Measurements from ENCODE around the gene POLR1D. TPM values are rescaled to one million over a fixed set of nuclear protein-coding genes. Genes with fewer than 3 reads are reported as not detected.

POLR1D gene
- total and polyA plus RNA-seq, 8 donors: 98.7 to 161 (median 139) TPM

- DNase-seq: no peak
- peak overlapping the region in 1 of 4 donors; percentile 7 for H3K27ac ChIP-seq
- FAIRE-seq: no peak
- no peak overlapping the region for H3K4me3 ChIP-seq
- ATAC-seq: peak in 2 of 4 donors; percentile 54 to 64
- TF ChIP-seq, protein P1, sequence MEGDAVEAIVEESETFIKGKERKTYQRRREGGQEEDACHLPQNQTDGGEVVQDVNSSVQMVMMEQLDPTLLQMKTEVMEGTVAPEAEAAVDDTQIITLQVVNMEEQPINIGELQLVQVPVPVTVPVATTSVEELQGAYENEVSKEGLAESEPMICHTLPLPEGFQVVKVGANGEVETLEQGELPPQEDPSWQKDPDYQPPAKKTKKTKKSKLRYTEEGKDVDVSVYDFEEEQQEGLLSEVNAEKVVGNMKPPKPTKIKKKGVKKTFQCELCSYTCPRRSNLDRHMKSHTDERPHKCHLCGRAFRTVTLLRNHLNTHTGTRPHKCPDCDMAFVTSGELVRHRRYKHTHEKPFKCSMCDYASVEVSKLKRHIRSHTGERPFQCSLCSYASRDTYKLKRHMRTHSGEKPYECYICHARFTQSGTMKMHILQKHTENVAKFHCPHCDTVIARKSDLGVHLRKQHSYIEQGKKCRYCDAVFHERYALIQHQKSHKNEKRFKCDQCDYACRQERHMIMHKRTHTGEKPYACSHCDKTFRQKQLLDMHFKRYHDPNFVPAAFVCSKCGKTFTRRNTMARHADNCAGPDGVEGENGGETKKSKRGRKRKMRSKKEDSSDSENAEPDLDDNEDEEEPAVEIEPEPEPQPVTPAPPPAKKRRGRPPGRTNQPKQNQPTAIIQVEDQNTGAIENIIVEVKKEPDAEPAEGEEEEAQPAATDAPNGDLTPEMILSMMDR (IDR thresholded peaks at IDR 0.05): no peak
- H3K4me1 ChIP-seq: peaks cover 4 to 8% (median 8%) of the 10 kb centered on the region in 3 donors
- intact Hi-C loops (cut with DNase I): no loop called here
- 18 to 20% methylated on average over 2 of the region's 2 CpGs for WGBS, 2 donors
- H3K27me3 ChIP-seq: no peaks in the 10 kb centered on the region
- H3K36me3 ChIP-seq: no peaks in the 10 kb centered on the region
- no peaks in the 10 kb centered on the region for H3K9me3 ChIP-seq
Measured at GRCh38 chr13:27638521-27638920, 16.8 kb downstream of the POLR1D start.

DNA sequence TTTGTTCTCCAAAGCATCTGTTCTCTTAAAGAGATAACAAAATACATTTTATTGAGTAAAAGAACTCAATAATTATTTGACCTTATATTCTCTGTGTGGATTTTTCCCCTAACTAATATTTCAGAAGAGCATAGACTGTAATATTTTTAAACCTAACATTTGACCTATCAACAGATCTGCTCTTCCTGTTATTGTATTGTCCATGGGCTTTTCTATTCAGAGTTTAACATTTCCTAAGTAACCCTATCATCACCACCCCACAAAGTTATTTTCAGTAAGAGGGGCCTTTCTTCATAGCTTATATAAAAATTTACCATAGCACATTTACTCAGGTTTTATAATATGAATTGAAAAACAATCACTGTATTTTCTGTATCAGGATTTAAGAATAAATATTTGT is 17.5 kb downstream of the POLR1D start:
- DNase-seq (no peak), ATAC-seq (no peak), FAIRE-seq (no peak)
- Histone ChIP-seq H3K27ac (peak overlapping the region in 1 of 4 donors; percentile 7), H3K4me1 (peaks cover 1 to 10% (median 7%) of the 10 kb centered on the region in 3 donors), H3K27me3 (no peaks in the 10 kb centered on the region), H3K9me3 (no peaks in the 10 kb centered on the region), H3K36me3 (no peaks in the 10 kb centered on the region), H3K4me3 (no peak overlapping the region)
- intact Hi-C loops (cut with DNase I): no loop called here
- TF ChIP-seq, protein P1 (IDR thresholded peaks at IDR 0.05): no peak

DNA sequence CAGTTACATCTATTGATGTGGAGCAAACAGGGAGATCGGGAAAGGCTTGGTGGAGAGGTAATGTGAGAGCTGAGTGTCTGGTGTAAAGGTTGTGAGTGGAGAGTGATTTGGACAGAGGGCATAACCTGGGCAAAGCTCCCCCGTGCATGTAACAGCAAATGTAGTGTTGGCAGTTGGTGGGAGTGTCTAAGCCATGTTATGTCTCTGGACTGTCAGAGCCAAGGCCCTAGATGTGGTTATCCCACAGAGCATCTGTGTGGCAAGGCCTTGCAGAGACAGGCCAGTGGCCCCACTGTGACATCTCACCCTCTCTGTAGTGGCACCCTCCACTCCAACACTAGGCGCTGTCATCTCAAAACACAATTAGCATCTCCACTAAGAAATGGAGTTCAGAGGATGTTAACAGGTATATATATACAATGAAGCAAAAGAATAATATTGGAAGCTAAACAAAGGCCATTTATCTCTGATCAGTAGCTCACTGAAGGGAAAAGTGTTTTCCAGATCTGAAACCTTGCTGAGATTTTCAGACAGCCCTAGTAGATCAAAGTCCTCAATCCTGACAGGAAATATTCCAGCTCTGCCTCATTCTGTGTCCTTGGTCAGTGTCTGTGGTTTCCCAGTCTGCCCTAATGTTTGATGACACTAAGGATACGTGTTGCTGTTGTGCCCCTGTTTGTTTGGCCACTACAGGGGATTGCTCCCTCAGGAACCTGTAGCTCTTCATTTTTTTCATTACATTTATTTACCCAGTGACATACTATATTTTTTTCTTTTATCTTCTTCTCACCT is 20.2 kb downstream of the POLR1D start:
- 84 to 91% methylated on average over 4 of the region's 4 CpGs for WGBS, 2 donors
- Histone ChIP-seq H3K36me3 (no peaks in the 10 kb centered on the region), H3K27ac (no peak overlapping the region), H3K4me3 (no peak overlapping the region), H3K4me1 (peaks cover 0 to 13% (median 12%) of the 10 kb centered on the region in 3 donors), H3K9me3 (no peaks in the 10 kb centered on the region), H3K27me3 (no peaks in the 10 kb centered on the region)
- ATAC-seq (peak in 1 of 4 donors; percentile 35), DNase-seq (no peak), FAIRE-seq (no peak)
- intact Hi-C loops (cut with DNase I): no loop called here
- TF ChIP-seq, protein P1 (IDR thresholded peaks at IDR 0.05): no peak

DNA sequence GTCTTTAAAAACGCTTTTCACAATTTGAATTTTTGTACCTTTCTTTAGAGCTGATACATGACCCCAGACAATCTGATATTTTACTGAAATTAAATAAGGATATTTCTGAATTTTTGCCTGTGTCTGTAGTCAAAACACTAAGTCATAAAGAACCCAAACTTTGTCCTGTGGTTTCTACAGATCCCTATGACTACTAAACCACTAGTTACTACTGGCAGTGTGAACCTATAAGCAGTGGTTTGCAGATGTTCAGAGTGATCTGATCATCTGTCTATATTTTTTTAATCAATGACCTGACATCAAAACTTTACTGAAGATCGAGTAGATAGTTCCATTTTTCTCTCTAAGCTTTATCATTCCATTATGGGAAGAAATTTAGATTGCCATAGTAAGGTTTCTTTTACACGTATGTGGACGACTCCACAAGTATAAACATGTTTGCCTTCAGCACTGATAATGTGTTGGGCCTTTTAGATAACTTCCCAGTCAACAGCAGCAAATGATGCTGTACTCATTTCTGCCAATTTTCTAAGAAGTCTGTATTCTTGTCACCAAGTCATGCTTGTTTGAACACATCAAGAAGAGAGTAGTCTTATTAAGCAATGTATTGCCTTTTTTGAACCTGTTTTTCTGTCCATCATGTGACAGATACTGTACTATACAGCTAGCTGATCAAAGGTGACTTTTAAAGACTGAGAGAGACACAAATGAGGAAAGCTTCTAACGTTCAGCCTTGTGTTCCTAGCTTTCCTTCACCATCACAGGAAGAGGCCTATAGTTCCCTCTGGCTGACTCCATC is 21.8 kb downstream of the POLR1D start:
- no peaks in the 10 kb centered on the region for H3K36me3 ChIP-seq
- 55 to 57% methylated on average over 5 of the region's 5 CpGs for WGBS, 2 donors
- no peak overlapping the region for H3K4me3 ChIP-seq
- no peaks in the 10 kb centered on the region for H3K9me3 ChIP-seq
- H3K4me1 ChIP-seq: peaks cover 0 to 13% (median 12%) of the 10 kb centered on the region in 3 donors
- DNase-seq: no peak
- TF ChIP-seq, protein P1 (IDR thresholded peaks at IDR 0.05): no peak
- intact Hi-C loops (cut with DNase I): no loop called here
- no peak overlapping the region for H3K27ac ChIP-seq
- no peaks in the 10 kb centered on the region for H3K27me3 ChIP-seq
- ATAC-seq: peak in 2 of 4 donors; percentile 11 to 22
- FAIRE-seq: no peak
